K562 (cell line): ENCODE results near the gene SUSD3. TPM values are rescaled to one million over a fixed set of nuclear protein-coding genes. Genes with fewer than 3 reads are reported as not detected.
A peak's percentile ranks its signal among the peaks of the same experiment; 100 is the strongest.

Source experiments
- CBFB ChIP-seq: sonication (generic); formaldehyde crosslinking; IDR thresholded peaks from 2 replicates; pipeline ENCODE4 v1.4.0; 2020; ENCODE audit warnings: mild to moderate bottlenecking, missing genetic modification reagents
- CTCF ChIP-seq, 3 experiments: IDR thresholded peaks in 2 of 3; conservative IDR thresholded peaks in 1 of 3; 2 replicates each; pipeline ENCODE4 v1.5.1; 2011 to 2012; ENCODE audit warnings: low read length in 3 of 3, mild to moderate bottlenecking in 3 of 3, control low read depth in 2 of 3, improper control_type of control experiment in 1 of 3, inconsistent platforms in 1 of 3, low read depth in 1 of 3, mixed read lengths in 1 of 3, moderate library complexity in 1 of 3; ENCODE audit not compliant: insufficient read depth in 2 of 3
- ETV5 ChIP-seq: sonication (generic); formaldehyde crosslinking; IDR thresholded peaks from 2 replicates; pipeline ENCODE4 v1.4.0; 2020; ENCODE audit warnings: low read depth, mild to moderate bottlenecking, missing genetic modification reagents
- KDM1A ChIP-seq, 2 experiments: fragments of 450-650 bp; IDR thresholded peaks; 2 replicates each; pipeline ENCODE4 v1.6.1; 2016; ENCODE audit warnings: mild to moderate bottlenecking in 2 of 2
- KDM5B ChIP-seq: fragments of 200-600 bp; sonication (generic); IDR thresholded peaks from 2 replicates; pipeline ENCODE4 v1.6.1; 2012; ENCODE audit warnings: low read depth, mild to moderate bottlenecking, moderate library complexity, low read length, control low read depth, inconsistent platforms; ENCODE audit not compliant: insufficient replicate concordance
- NFYB ChIP-seq: IDR thresholded peaks from 2 replicates; pipeline ENCODE4 v1.6.1; 2011; ENCODE audit warnings: mild to moderate bottlenecking, moderate library complexity; ENCODE audit not compliant: insufficient read length; ENCODE audit errors: extremely low read depth
- PYGO2 ChIP-seq: fragments of 450-650 bp; IDR thresholded peaks from 2 replicates; pipeline ENCODE4 v1.6.1; 2016; ENCODE audit warnings: mild to moderate bottlenecking, missing genetic modification characterization, moderate library complexity, missing compliant biosample characterization
- RNF219 ChIP-seq: fragments of 250-450 bp; sonication (Bioruptor Pico); IDR thresholded peaks from 2 replicates; pipeline ENCODE4 v1.5.0; 2022; ENCODE audit warnings: mild to moderate bottlenecking
- SMARCA5 ChIP-seq: fragments of 450-650 bp; IDR thresholded peaks from 2 replicates; pipeline ENCODE4 v1.6.1; 2016
- SMARCB1 ChIP-seq: IDR thresholded peaks from 2 replicates; pipeline ENCODE4 v1.6.1; 2011; ENCODE audit warnings: improper control_type of control experiment, low read depth; ENCODE audit not compliant: insufficient read length
- STAG1 ChIP-seq: sonication (generic); formaldehyde crosslinking; IDR thresholded peaks from 2 replicates; pipeline ENCODE4 v1.5.0; 2020; ENCODE audit warnings: missing genetic modification reagents, borderline replicate concordance
- TAF9B ChIP-seq: fragments of 450-650 bp; IDR thresholded peaks from 2 replicates; pipeline ENCODE4 v1.6.1; 2018; ENCODE audit warnings: mild to moderate bottlenecking; ENCODE audit not compliant: partially characterized antibody
- TOE1 ChIP-seq, 2 experiments: fragments of 450-650 bp in 1 of 2; sonication (generic) in 1 of 2; formaldehyde crosslinking in 1 of 2; IDR thresholded peaks; 2 replicates each; pipeline versions ENCODE4 v1.7.1 to v1.8.0; 2016 to 2022; ENCODE audit warnings: borderline replicate concordance in 2 of 2, mild to moderate bottlenecking in 2 of 2, antibody characterized with exemption in 1 of 2, inconsistent platforms in 1 of 2, low read depth in 1 of 2, missing genetic modification reagents in 1 of 2, moderate library complexity in 1 of 2
- XRCC4 ChIP-seq: IDR thresholded peaks from one replicate; pipeline ENCODE4 v1.6.1; 2011; ENCODE audit not compliant: insufficient read depth, insufficient read length; ENCODE audit errors: extremely low read depth
- XRCC5 ChIP-seq: fragments of 200-400 bp; formaldehyde crosslinking; IDR thresholded peaks from 2 replicates; pipeline ENCODE4 v1.6.1; 2017; ENCODE audit warnings: low read depth, mild to moderate bottlenecking, low read length
- ZKSCAN3 ChIP-seq: fragments of 250-450 bp; sonication (Bioruptor Pico); IDR thresholded peaks from 2 replicates; pipeline ENCODE4 v1.4.0; 2020
- ZKSCAN8 ChIP-seq: fragments of 200-800 bp; sonication (Bioruptor generic); IDR thresholded peaks from 2 replicates; pipeline ENCODE4 v1.6.1; 2016; ENCODE audit warnings: missing genetic modification characterization, missing compliant biosample characterization
- ZNF232 ChIP-seq: sonication (generic); formaldehyde crosslinking; IDR thresholded peaks from 2 replicates; pipeline ENCODE4 v1.8.0; 2022; ENCODE audit warnings: mild to moderate bottlenecking, missing genetic modification reagents
- ZNF384 ChIP-seq: IDR thresholded peaks from 2 replicates; pipeline ENCODE4 v1.6.1; 2012; ENCODE audit warnings: low read depth, low read length, improper control_type of control experiment
- ZNF75A ChIP-seq: fragments of 450-650 bp; formaldehyde crosslinking; IDR thresholded peaks from 2 replicates; pipeline ENCODE4 v1.4.0; 2020; ENCODE audit warnings: mild to moderate bottlenecking
- polyA plus RNA-seq, 8 experiments: library from polyadenylated mRNA; depleted of rRNA in 4 of 8; stranded (reverse) in 5 of 8; unstranded in 3 of 8; fragments of >200 nt; fragmentation: Nextera tagmentation in 2 of 8; fragmentation: Illumina TruSeq in 1 of 8; extraction: Ambion mirVana in 2 of 8; extraction: Trizol in 1 of 8; gene quantifications; 2 replicates each; pipeline versions ENCODE4 v1.2.1 to v1.2.3, GENCODE V29; 2011 to 2014; ENCODE audit warnings: inconsistent platforms in 1 of 8, missing spikeins in 1 of 8
- total RNA-seq, 7 experiments: library from RNA; depleted of rRNA in 6 of 7; stranded (reverse); fragments of >200 nt in 6 of 7; fragmentation: Illumina TruSeq in 2 of 7; extraction: Trizol in 2 of 7; gene quantifications; 2 replicates each; pipeline versions ENCODE4 v1.2.1 to v1.2.3, GENCODE V29; 2011 to 2021; ENCODE audit warnings: low replicate concordance in 1 of 7
- TF ChIP-seq, protein P1 (sequence below): fragments of 450-650 bp; formaldehyde crosslinking; conservative IDR thresholded peaks from 2 replicates; pipeline ENCODE4 v1.4.0; 2022; ENCODE audit warnings: mild to moderate bottlenecking, missing genetic modification characterization
- TF ChIP-seq, protein P2 (sequence below): sonication (generic); formaldehyde crosslinking; IDR thresholded peaks from 2 replicates; pipeline ENCODE4 v1.9.0; 2022; ENCODE audit warnings: mild to moderate bottlenecking, missing genetic modification reagents

The SUSD3 gene
- total and polyA plus RNA-seq, 9 of the 15 experiments (the other 6 are each of a cell fraction or from before 2014, with no cell fraction given) = 1.3 to 21.7 (median 11.4) TPM

- TF ChIP-seq, protein P1, sequence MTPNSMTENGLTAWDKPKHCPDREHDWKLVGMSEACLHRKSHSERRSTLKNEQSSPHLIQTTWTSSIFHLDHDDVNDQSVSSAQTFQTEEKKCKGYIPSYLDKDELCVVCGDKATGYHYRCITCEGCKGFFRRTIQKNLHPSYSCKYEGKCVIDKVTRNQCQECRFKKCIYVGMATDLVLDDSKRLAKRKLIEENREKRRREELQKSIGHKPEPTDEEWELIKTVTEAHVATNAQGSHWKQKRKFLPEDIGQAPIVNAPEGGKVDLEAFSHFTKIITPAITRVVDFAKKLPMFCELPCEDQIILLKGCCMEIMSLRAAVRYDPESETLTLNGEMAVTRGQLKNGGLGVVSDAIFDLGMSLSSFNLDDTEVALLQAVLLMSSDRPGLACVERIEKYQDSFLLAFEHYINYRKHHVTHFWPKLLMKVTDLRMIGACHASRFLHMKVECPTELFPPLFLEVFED (CRISPR knock-in tag) = no peak
- no peak for TF ChIP-seq XRCC5
- TF ChIP-seq SMARCA5 = no peak
- TF ChIP-seq KDM1A (IDR thresholded peaks at IDR 0.05) = no peak
- no peak for TF ChIP-seq ZKSCAN8 (CRISPR knock-in tag)
- TF ChIP-seq ZNF75A (CRISPR knock-in tag) = no peak
- no peak for TF ChIP-seq TAF9B
- TF ChIP-seq ZNF384 = no peak
- TF ChIP-seq ZKSCAN3 (CRISPR knock-in tag) = no peak
- TF ChIP-seq STAG1 (CRISPR knock-in tag) = no peak
- TF ChIP-seq PYGO2 (tag) = no peak
- peak; percentile 94 for TF ChIP-seq TOE1 (IDR thresholded peaks at IDR 0.05; ENCODE audit: borderline replicate concordance)
- TF ChIP-seq TOE1 (CRISPR knock-in tag; IDR thresholded peaks at IDR 0.05; ENCODE audit: borderline replicate concordance, low read depth) = no peak
- peak; percentile 66 for TF ChIP-seq NFYB
- TF ChIP-seq SMARCB1 = no peak
- no peak for TF ChIP-seq CTCF (IDR thresholded peaks at IDR 0.05 in 2 of 3, conservative IDR thresholded peaks at IDR 0.05 in 1 of 3; ENCODE audit: insufficient read depth in 2 of 3, low read depth in 1 of 3, low read length in 3 of 3)
- TF ChIP-seq ETV5 (CRISPR knock-in tag) = no peak
- TF ChIP-seq ZNF232 (CRISPR knock-in tag) = no peak
- TF ChIP-seq RNF219 (CRISPR knock-in tag) = no peak
- no peak for TF ChIP-seq CBFB
- TF ChIP-seq, protein P2, sequence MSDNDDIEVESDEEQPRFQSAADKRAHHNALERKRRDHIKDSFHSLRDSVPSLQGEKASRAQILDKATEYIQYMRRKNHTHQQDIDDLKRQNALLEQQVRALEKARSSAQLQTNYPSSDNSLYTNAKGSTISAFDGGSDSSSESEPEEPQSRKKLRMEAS (CRISPR knock-in tag) = peak; percentile 53
- no peak for TF ChIP-seq KDM5B
- no peak for TF ChIP-seq XRCC4
These were observed 17.2 kb upstream of the SUSD3 start (continued) for GRCh38 chr9:93041108-93041802.
